ENCODE data around the gene KLHL24. TPM values are rescaled to one million over a fixed set of nuclear protein-coding genes. Genes with fewer than 3 reads are reported as not detected.

Gene KLHL24
- polyA plus RNA-seq, 1 donor from 2014 or later: 92.1 TPM

- TF ChIP-seq CTCF (IDR thresholded peaks at IDR 0.05; ENCODE audit: poor library complexity, severe bottlenecking) (no peak), EZH2 (IDR thresholded peaks at IDR 0.05; ENCODE audit: borderline replicate concordance, insufficient read depth, low read length, poor library complexity, severe bottlenecking) (no peak), POLR2AphosphoS5 (IDR thresholded peaks at IDR 0.05) (no peak), SMC3 (conservative IDR thresholded peaks at IDR 0.05; ENCODE audit: poor library complexity) (no peak)
- H3K27me3 ChIP-seq (ENCODE audit: insufficient read depth, low read depth, low read length): no peaks in the 10 kb centered on the region
- H3K4me3 ChIP-seq (ENCODE audit: low read length): no peak overlapping the region
- H2AFZ ChIP-seq (ENCODE audit: low read depth, low read length): no peak overlapping the region
- no peaks in the 10 kb centered on the region for H3K9me3 ChIP-seq (ENCODE audit: low read length)
- H3K36me3 ChIP-seq (ENCODE audit: insufficient read depth, low read length): peaks cover 6% of the 10 kb centered on the region
- no peak overlapping the region for H3K4me2 ChIP-seq (ENCODE audit: low read length)
- no peaks in the 10 kb centered on the region for H3F3A ChIP-seq (ENCODE audit: insufficient read depth, low read length, poor library complexity, severe bottlenecking)
- no peak overlapping the region for H3K9ac ChIP-seq (ENCODE audit: low read length)
- no peak overlapping the region for H3K27ac ChIP-seq (ENCODE audit: low read length)
- peaks cover 40% of the 10 kb centered on the region for H3K79me2 ChIP-seq (replicated peaks; ENCODE audit: insufficient read depth, low read length)
- no peaks in the 10 kb centered on the region for H3K9me2 ChIP-seq (ENCODE audit: insufficient read depth, low read length)
- no peaks in the 10 kb centered on the region for H4K20me1 ChIP-seq (ENCODE audit: insufficient read depth)
These were observed 79.2 kb downstream of the KLHL24 start for GRCh38 chr3:183714622-183715021.

- H3K36me3 ChIP-seq (ENCODE audit: insufficient read depth, low read length): peaks cover 8% of the 10 kb centered on the region
- TF ChIP-seq MXI1 (conservative IDR thresholded peaks at IDR 0.05; ENCODE audit: poor library complexity, severe bottlenecking): no peak
- no peak for TF ChIP-seq SMC3 (conservative IDR thresholded peaks at IDR 0.05; ENCODE audit: poor library complexity)
- TF ChIP-seq RAD21 (conservative IDR thresholded peaks at IDR 0.05): no peak
- no peak for TF ChIP-seq TAF1 (IDR thresholded peaks at IDR 0.05; ENCODE audit: low read depth)
- no peak for TF ChIP-seq REST (IDR thresholded peaks at IDR 0.05; ENCODE audit: borderline replicate concordance)
- no peak for TF ChIP-seq EP300 (conservative IDR thresholded peaks at IDR 0.05; ENCODE audit: poor library complexity, severe bottlenecking)
- TF ChIP-seq EZH2 (IDR thresholded peaks at IDR 0.05; ENCODE audit: borderline replicate concordance, insufficient read depth, low read length, poor library complexity, severe bottlenecking): no peak
- TF ChIP-seq POLR2AphosphoS5 (IDR thresholded peaks at IDR 0.05): no peak
- no peak for TF ChIP-seq CTCF (IDR thresholded peaks at IDR 0.05; ENCODE audit: poor library complexity, severe bottlenecking)
These were observed 82.6 kb downstream of the KLHL24 start for GRCh38 chr3:183718012-183718411.

More at GRCh38 chr3:183718012-183718411, 82.6 kb downstream of the KLHL24 start:
- H3K9me3 ChIP-seq (ENCODE audit: low read length): no peaks in the 10 kb centered on the region
- no peak overlapping the region for H3K27ac ChIP-seq (ENCODE audit: low read length)
- H3K9ac ChIP-seq (ENCODE audit: low read length): no peak overlapping the region
- no peaks in the 10 kb centered on the region for H3K9me2 ChIP-seq (ENCODE audit: insufficient read depth, low read length)
- no peaks in the 10 kb centered on the region for H4K20me1 ChIP-seq (ENCODE audit: insufficient read depth)
- no peak overlapping the region for H3K4me2 ChIP-seq (ENCODE audit: low read length)
- H3K79me2 ChIP-seq (replicated peaks; ENCODE audit: insufficient read depth, low read length): peaks cover 12% of the 10 kb centered on the region
- no peaks in the 10 kb centered on the region for H3F3A ChIP-seq (ENCODE audit: insufficient read depth, low read length, poor library complexity, severe bottlenecking)
- no peak overlapping the region for H2AFZ ChIP-seq (ENCODE audit: low read depth, low read length)
- H3K27me3 ChIP-seq (ENCODE audit: insufficient read depth, low read depth, low read length): no peaks in the 10 kb centered on the region
- no peak overlapping the region for H3K4me3 ChIP-seq (ENCODE audit: low read length)
